ENCODE results near the gene TMEM79. TPM values are rescaled to one million over a fixed set of nuclear protein-coding genes. Genes with fewer than 3 reads are reported as not detected.
A peak's percentile ranks its signal among the peaks of the same experiment; 100 is the strongest.

TMEM79 gene
- total RNA-seq, 1 experiment from 2014 or later: 10.4 TPM

- ChIA-PET POLR2A (ENCODE audit: unreplicated experiment) (interaction anchor here (0.6 kb wide), 2 partner anchors 11 to 32 kb away, joined by 3 read pairs; partner anchors contain the start of gene TMEM79), CTCF (interaction anchor here (0.6 kb wide), 1 partner anchor 63 kb away, joined by 3 read pairs; no protein-coding TSS in a partner anchor)
- no peak for TF ChIP-seq EZH2 (IDR thresholded peaks at IDR 0.05; ENCODE audit: low read depth)
- peaks cover 15% of the 10 kb centered on the region; the same call in 1 of the 2 replicates for H3F3A ChIP-seq (ENCODE audit: insufficient read depth, low read depth)
- no TSS peak for BruUV-seq (replicated peaks)
- H3K79me2 ChIP-seq (ENCODE audit: low read depth): no peaks in the 10 kb centered on the region
- no peaks in the 10 kb centered on the region for H3K9me3 ChIP-seq (ENCODE audit: insufficient read depth, low read depth)
- H3K9me2 ChIP-seq (ENCODE audit: insufficient read depth): no peaks in the 10 kb centered on the region
- intact Hi-C loops (cut with micrococcal nuclease; ENCODE audit: unreplicated experiment): no loop called here
- H3K4me1 ChIP-seq (replicated peaks; ENCODE audit: insufficient read depth): peaks cover 8% of the 10 kb centered on the region; the same call in 1 of the 2 replicates
- H3K27ac ChIP-seq: no peak within 1 kb of the TSS
- H3K27me3 ChIP-seq (ENCODE audit: insufficient read depth, low read depth): no peaks in the 10 kb centered on the region
- H3K4me3 ChIP-seq: peak within 1 kb of the TSS; percentile 80
- peak within 1 kb of the TSS; percentile 95 for H2AFZ ChIP-seq
- DNase-seq: peak in 1 of 2 experiments; percentile 40
- H4K20me1 ChIP-seq (ENCODE audit: insufficient read depth): no peaks in the 10 kb centered on the region
- H3K4me2 ChIP-seq: peak within 1 kb of the TSS; percentile 96
- H3K36me3 ChIP-seq (ENCODE audit: low read depth): no peaks in the 10 kb centered on the region
These were observed 11.3 kb downstream of the TMEM79 start, which contains the start of gene GLMP for GRCh38 chr1:156295391-156295947. TSS of gene GLMP (minus strand) at chr1:156295679. CDS start at chr1:156295645, 34 bp downstream.

- Histone ChIP-seq H3K79me2 (ENCODE audit: low read depth) (no peaks in the 10 kb centered on the region), H3K9me3 (ENCODE audit: insufficient read depth, low read depth) (no peaks in the 10 kb centered on the region), H2AFZ (no peak within 1 kb of the TSS), H3K4me1 (replicated peaks; ENCODE audit: insufficient read depth) (peaks cover 8% of the 10 kb centered on the region; the same call in 1 of the 2 replicates), H3K36me3 (ENCODE audit: low read depth) (no peaks in the 10 kb centered on the region), H4K20me1 (ENCODE audit: insufficient read depth) (no peaks in the 10 kb centered on the region), H3K4me3 (no peak within 1 kb of the TSS), H3K9me2 (ENCODE audit: insufficient read depth) (no peaks in the 10 kb centered on the region), H3K27ac (no peak within 1 kb of the TSS), H3K27me3 (ENCODE audit: insufficient read depth, low read depth) (no peaks in the 10 kb centered on the region), H3F3A (ENCODE audit: insufficient read depth, low read depth) (peaks cover 17% of the 10 kb centered on the region; the same call in 1 of the 2 replicates), H3K4me2 (no peak within 1 kb of the TSS)
- intact Hi-C loops (cut with micrococcal nuclease; ENCODE audit: unreplicated experiment): no loop called here
- POLR2A ChIA-PET (ENCODE audit: unreplicated experiment): interaction anchor here (0.7 kb wide), 1 partner anchor 15 kb away, joined by 3 read pairs; the partner anchor contains the start of gene TMEM79
- CTCF ChIA-PET: no interaction called here
- BruUV-seq (replicated peaks): no TSS peak
- DNase-seq: no peak
- no peak for TF ChIP-seq CTCF (conservative IDR thresholded peaks at IDR 0.05)
- no peak for TF ChIP-seq EZH2 (IDR thresholded peaks at IDR 0.05; ENCODE audit: low read depth)
These were observed 14.8 kb downstream of the TMEM79 start, which contains the start of gene VHLL for GRCh38 chr1:156298852-156299357. TSS of gene VHLL (minus strand) at chr1:156299307. CDS start at chr1:156299189, 118 bp downstream.

GRCh38 chr1:156303241-156303640, 19.1 kb downstream of the TMEM79 start:
- intact Hi-C loops (cut with micrococcal nuclease; ENCODE audit: unreplicated experiment): no loop called here
- POLR2A ChIA-PET (ENCODE audit: unreplicated experiment): no interaction called here

More at GRCh38 chr1:156303241-156303640, 19.1 kb downstream of the TMEM79 start:
- no TSS peak for BruUV-seq (replicated peaks)
- no peak for DNase-seq
- Histone ChIP-seq H3K27ac (no peak overlapping the region), H3K4me2 (no peak overlapping the region), H3K79me2 (ENCODE audit: low read depth) (no peaks in the 10 kb centered on the region), H3K9me3 (ENCODE audit: insufficient read depth, low read depth) (no peaks in the 10 kb centered on the region), H2AFZ (no peak overlapping the region), H3K36me3 (ENCODE audit: low read depth) (no peaks in the 10 kb centered on the region), H3K27me3 (ENCODE audit: insufficient read depth, low read depth) (no peaks in the 10 kb centered on the region), H3F3A (ENCODE audit: insufficient read depth, low read depth) (peaks cover 39% of the 10 kb centered on the region; the same call in 1 of the 2 replicates), H4K20me1 (ENCODE audit: insufficient read depth) (no peaks in the 10 kb centered on the region), H3K4me3 (no peak overlapping the region), H3K4me1 (replicated peaks; ENCODE audit: insufficient read depth) (no peaks in the 10 kb centered on the region), H3K9me2 (ENCODE audit: insufficient read depth) (no peaks in the 10 kb centered on the region)
- TF ChIP-seq CTCF (conservative IDR thresholded peaks at IDR 0.05): no peak
- TF ChIP-seq EZH2 (IDR thresholded peaks at IDR 0.05; ENCODE audit: low read depth): no peak
- CTCF ChIA-PET: no interaction called here
